ENCODE results near the gene DNTT. TPM values are rescaled to one million over a fixed set of nuclear protein-coding genes. Genes with fewer than 3 reads are reported as not detected.

The DNTT gene
- total and polyA plus RNA-seq, 7 donors = not detected

DNA sequence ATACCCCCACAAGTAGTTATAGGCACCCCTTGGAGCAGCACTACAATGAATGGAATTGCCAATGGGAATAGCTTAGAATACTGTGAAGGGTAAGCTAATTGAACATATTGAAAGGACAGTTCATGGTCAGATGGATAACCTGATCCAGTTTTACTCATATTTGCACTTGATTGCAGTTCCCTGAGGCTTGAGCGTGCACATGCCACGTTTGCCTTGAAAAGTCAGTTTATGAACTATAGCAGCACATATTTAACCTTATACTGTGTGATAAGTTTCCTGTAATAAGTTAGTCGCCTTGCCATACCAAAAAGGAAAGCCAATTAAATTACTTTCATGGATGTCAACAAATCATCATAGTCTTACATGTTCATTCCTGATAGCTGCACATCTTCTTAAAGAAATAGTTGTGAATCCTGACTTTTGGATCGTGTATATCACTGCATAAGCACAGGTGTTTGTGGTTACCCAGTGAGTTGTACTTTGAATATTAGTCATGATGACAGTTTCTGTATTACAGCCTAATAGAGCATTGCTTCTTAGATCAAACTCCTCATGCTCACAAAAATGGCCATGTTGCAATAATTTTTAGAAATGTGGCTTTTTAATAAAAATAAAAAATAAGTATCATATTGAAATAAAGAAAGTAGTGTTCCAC lies 21.6 kb downstream of the DNTT start:
- DNase-seq = no peak
- no peak overlapping the region for H3K4me3 ChIP-seq
- H3K4me1 ChIP-seq = no peaks in the 10 kb centered on the region
- no peak overlapping the region for H3K27ac ChIP-seq
- H3K36me3 ChIP-seq = no peaks in the 10 kb centered on the region
- no peaks in the 10 kb centered on the region for H3K9me3 ChIP-seq
- 79 to 81% methylated on average over 4 of the region's 4 CpGs for WGBS, 2 donors
- TF ChIP-seq EP300 (IDR thresholded peaks at IDR 0.05) (no peak), POLR2A (IDR thresholded peaks at IDR 0.05) (no peak), POLR2AphosphoS5 (IDR thresholded peaks at IDR 0.05) (no peak)
- intact Hi-C loops (cut with DNase I) = no loop called here
- H3K27me3 ChIP-seq = peaks cover 0 to 4% (median 0%) of the 10 kb centered on the region in 3 donors

DNA sequence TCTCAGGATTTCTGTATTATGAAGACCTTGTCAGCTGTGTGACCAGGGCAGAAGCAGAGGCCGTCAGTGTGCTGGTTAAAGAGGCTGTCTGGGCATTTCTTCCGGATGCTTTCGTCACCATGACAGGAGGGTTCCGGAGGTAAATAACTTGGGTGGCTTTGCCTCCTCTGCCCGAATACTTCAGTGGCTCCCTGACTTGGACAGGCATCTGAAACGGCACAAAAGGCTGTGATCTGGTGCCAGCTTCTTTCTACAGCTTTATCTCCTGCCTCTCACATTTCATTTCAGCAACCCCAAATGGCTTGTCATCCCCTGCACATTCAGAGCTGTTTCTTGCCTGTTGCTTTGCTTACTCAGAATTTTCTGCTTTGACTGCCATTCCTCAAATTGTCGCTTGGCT lies 23.2 kb downstream of the DNTT start:
- Histone ChIP-seq H3K36me3 (no peaks in the 10 kb centered on the region), H3K27ac (no peak overlapping the region), H3K27me3 (peaks cover 0 to 4% (median 0%) of the 10 kb centered on the region in 3 donors), H3K9me3 (no peaks in the 10 kb centered on the region), H3K4me3 (no peak overlapping the region), H3K4me1 (no peaks in the 10 kb centered on the region)
- intact Hi-C loops (cut with DNase I) = no loop called here
- WGBS, 2 donors = 88 to 93% methylated on average over 7 of the region's 7 CpGs
- TF ChIP-seq POLR2AphosphoS5 (IDR thresholded peaks at IDR 0.05) = no peak
- TF ChIP-seq, protein P1, sequence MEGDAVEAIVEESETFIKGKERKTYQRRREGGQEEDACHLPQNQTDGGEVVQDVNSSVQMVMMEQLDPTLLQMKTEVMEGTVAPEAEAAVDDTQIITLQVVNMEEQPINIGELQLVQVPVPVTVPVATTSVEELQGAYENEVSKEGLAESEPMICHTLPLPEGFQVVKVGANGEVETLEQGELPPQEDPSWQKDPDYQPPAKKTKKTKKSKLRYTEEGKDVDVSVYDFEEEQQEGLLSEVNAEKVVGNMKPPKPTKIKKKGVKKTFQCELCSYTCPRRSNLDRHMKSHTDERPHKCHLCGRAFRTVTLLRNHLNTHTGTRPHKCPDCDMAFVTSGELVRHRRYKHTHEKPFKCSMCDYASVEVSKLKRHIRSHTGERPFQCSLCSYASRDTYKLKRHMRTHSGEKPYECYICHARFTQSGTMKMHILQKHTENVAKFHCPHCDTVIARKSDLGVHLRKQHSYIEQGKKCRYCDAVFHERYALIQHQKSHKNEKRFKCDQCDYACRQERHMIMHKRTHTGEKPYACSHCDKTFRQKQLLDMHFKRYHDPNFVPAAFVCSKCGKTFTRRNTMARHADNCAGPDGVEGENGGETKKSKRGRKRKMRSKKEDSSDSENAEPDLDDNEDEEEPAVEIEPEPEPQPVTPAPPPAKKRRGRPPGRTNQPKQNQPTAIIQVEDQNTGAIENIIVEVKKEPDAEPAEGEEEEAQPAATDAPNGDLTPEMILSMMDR (IDR thresholded peaks at IDR 0.05) = no peak
- TF ChIP-seq POLR2A (IDR thresholded peaks at IDR 0.05) = no peak
- TF ChIP-seq EP300 (IDR thresholded peaks at IDR 0.05) = no peak
- DNase-seq = no peak

DNA sequence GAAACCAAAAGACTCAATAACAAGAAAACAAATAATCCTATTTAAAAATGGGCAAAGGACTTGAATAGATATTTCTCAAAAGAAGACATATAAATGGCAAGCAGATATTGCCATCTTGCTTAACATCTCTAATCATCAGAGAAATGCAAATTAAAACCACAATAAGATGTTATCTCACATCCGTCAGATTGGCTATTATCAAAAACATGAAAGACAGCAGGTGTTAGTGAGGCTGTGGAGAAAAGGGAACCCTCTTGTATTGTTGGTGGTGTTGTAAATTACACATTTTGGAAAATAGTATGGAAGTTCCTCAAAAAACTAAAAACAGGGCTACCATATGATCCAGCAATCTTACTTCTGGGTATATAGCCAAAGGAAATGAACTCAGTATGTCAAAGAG lies 28.9 kb downstream of the DNTT start:
- DNase-seq = no peak
- no peak overlapping the region for H3K27ac ChIP-seq
- no peak overlapping the region for H3K4me3 ChIP-seq
- intact Hi-C loops (cut with DNase I) = no loop called here
- no peaks in the 10 kb centered on the region for H3K9me3 ChIP-seq
- H3K36me3 ChIP-seq = no peaks in the 10 kb centered on the region
- no peaks in the 10 kb centered on the region for H3K27me3 ChIP-seq
- TF ChIP-seq POLR2A (IDR thresholded peaks at IDR 0.05) (no peak), EP300 (IDR thresholded peaks at IDR 0.05) (no peak), POLR2AphosphoS5 (IDR thresholded peaks at IDR 0.05) (no peak)
- TF ChIP-seq, protein P1 (IDR thresholded peaks at IDR 0.05) = no peak
- H3K4me1 ChIP-seq = no peaks in the 10 kb centered on the region
- 49 to 69% methylated on average over 1 of the region's 1 CpG for WGBS, 2 donors

DNA sequence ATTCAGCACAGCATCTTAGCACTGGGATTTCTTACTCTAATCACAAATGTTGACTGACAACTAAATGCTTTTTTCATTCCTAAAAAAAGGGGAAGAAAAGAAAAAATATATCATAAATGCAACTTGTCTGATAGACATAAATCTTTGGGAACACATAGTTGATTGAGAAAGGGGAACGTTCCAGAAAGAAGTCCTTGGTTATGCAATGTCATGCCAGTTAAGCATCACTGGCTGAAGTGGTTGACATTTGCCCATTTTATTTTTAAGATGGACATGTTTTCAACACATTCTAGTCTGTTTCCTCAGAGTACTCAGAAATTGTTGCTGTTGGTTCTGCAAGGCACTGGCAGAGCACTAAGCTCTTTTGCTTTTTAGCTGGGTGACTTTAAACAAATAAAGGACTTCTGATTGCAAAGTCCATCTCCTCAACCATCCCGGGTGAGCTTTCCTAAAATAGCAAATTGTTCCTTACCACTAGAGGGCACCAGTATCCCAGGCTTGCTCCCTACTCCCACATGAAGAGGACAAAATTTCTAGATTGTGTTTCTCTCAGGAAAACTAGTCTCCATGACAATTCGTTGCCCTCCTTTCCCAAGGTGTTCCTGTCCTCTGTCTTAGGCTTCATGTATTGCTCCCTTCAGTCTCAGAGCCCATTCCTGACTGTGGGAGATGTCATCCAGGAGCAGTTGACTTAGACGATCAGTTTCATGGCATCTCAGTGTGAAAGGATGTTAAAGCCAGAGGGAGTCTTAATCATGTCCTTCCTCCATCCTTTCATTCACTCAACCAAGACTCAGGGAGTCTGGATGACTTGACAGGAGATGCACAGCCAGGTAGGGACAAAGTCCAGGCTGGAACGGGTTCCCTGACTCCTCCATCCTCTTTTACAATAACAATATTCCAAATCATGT lies 30.6 kb downstream of the DNTT start:
- H3K9me3 ChIP-seq = no peaks in the 10 kb centered on the region
- TF ChIP-seq EP300 (IDR thresholded peaks at IDR 0.05) = no peak
- TF ChIP-seq, protein P1 (IDR thresholded peaks at IDR 0.05) = peak in 2 of 4 experiments; percentile 63 to 69
- TF ChIP-seq POLR2AphosphoS5 (IDR thresholded peaks at IDR 0.05) = no peak
- TF ChIP-seq POLR2A (IDR thresholded peaks at IDR 0.05) = no peak
- no peaks in the 10 kb centered on the region for H3K27me3 ChIP-seq
- no peaks in the 10 kb centered on the region for H3K4me1 ChIP-seq
- WGBS, 2 donors = 23 to 48% methylated on average over 5 of the region's 5 CpGs
- H3K4me3 ChIP-seq = no peak overlapping the region
- DNase-seq = no peak
- no peaks in the 10 kb centered on the region for H3K36me3 ChIP-seq
- intact Hi-C loops (cut with DNase I) = no loop called here
- H3K27ac ChIP-seq = no peak overlapping the region

DNA sequence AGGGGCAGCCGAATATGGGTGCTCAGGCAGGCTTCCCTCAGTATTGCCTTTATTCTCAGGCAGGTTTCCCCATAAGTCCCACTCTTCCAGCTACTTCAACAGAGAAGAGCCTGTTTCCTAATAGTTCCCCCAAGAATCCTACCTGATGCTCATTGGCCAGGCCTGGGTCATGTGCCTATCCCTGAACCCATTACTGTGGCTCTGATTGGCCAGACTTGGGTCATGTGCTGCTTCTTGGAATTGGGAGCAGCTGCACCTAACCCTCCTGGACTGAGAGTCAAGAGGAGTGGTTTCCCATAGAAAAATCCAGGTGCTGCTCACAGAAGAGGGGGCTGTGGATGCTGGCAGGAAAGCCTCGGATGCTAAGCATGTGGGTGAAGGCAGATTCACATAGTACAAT lies 32.9 kb downstream of the DNTT start:
- H3K36me3 ChIP-seq = no peaks in the 10 kb centered on the region
- no peaks in the 10 kb centered on the region for H3K9me3 ChIP-seq
- no peaks in the 10 kb centered on the region for H3K4me1 ChIP-seq
- H3K27me3 ChIP-seq = no peaks in the 10 kb centered on the region
- no peak overlapping the region for H3K4me3 ChIP-seq
- WGBS, 2 donors = 92 to 94% methylated on average over 2 of the region's 2 CpGs
- DNase-seq = no peak
- no peak overlapping the region for H3K27ac ChIP-seq
- TF ChIP-seq POLR2A (IDR thresholded peaks at IDR 0.05) (no peak), EP300 (IDR thresholded peaks at IDR 0.05) (no peak), POLR2AphosphoS5 (IDR thresholded peaks at IDR 0.05) (no peak)
- TF ChIP-seq, protein P1 (IDR thresholded peaks at IDR 0.05) = no peak
- intact Hi-C loops (cut with DNase I) = no loop called here

Data from sigmoid colon (tissue), 7 donors.